Measurements from ENCODE around the gene CHPF2. TPM values are rescaled to one million over a fixed set of nuclear protein-coding genes. Genes with fewer than 3 reads are reported as not detected.

CHPF2 gene
- total and polyA plus RNA-seq, 5 experiments from 2014 or later, result 16.8 to 48.6 (median 20.1) TPM

DNA sequence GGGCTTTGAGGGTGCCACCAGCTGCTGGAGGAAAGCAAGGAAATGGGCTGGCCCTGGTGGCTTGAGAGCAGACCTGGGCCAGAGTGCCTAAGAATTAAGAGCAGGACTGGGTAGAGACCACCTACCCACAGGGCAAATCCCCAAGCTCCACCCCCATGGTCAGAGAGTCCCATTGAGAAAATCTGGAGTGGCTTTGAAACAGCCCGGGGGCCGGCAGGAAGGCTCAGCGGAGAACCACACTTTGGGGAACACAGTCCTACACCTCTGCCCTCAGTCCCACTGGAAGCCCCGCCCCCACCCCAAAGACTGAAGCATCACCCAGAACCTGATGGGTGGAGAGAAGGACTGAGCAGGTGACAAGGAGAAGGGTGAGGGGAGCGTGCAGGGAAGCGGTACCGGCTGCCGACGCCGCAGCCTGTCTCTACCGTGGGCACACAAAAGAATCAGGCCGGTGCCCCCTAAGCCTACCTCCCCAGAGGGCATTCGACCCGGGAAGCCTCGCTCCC, 12.6 kb downstream of the CHPF2 start:
- no peaks in the 10 kb centered on the region for H3K9me3 Mint-ChIP-seq
- ATAC-seq (peak; percentile 2 to 7), DNase-seq (no peak)
- POLR2A ChIA-PET, result interaction anchor here (0.6 to 3.6 kb wide), 4 partner anchors 11 to 59 kb away, joined by 3 to 26 read pairs (median 13); partner anchors contain the start of genes ABCF2 and CHPF2
- H3K27ac Mint-ChIP-seq, result peak overlapping the region in 3 of 10 donors; percentile 49 to 75 (median 65)
- peaks cover 0 to 6% (median 0%) of the 10 kb centered on the region in 3 donors for H3K36me3 Mint-ChIP-seq
- peak overlapping the region; percentile 61 to 82 (median 76) for H3K4me3 Mint-ChIP-seq
- peaks cover 0 to 7% (median 0%) of the 10 kb centered on the region in 5 donors for H3K27me3 Mint-ChIP-seq
- peaks cover 17 to 59% (median 47%) of the 10 kb centered on the region in 4 donors for H3K4me1 Mint-ChIP-seq

GRCh38 chr7:151245360-151246101, 13.2 kb downstream of the CHPF2 start:
- peaks cover 0 to 9% (median 0%) of the 10 kb centered on the region in 5 donors for H3K27me3 Mint-ChIP-seq
- POLR2A ChIA-PET, result interaction anchor here (0.6 to 3.6 kb wide), 7 partner anchors 13 to 59 kb away, joined by 3 to 26 read pairs (median 4); partner anchors contain the start of genes ABCF2 and CHPF2
- H3K9me3 Mint-ChIP-seq, result no peaks in the 10 kb centered on the region
- peaks cover 22 to 64% (median 53%) of the 10 kb centered on the region in 4 donors for H3K4me1 Mint-ChIP-seq
- peaks cover 0 to 1% (median 0%) of the 10 kb centered on the region in 3 donors for H3K36me3 Mint-ChIP-seq
- peak; percentile 75 to 78 for ATAC-seq
- DNase-seq, result peak; percentile 64 to 86 (median 77)
- peak overlapping the region; percentile 61 to 82 (median 76) for H3K4me3 Mint-ChIP-seq
- no peak overlapping the region for H3K27ac Mint-ChIP-seq

- ATAC-seq (no peak), DNase-seq (no peak)
- POLR2A ChIA-PET, result interaction anchor here (0.6 to 1.4 kb wide), 5 partner anchors 13 to 57 kb away, joined by 3 to 4 read pairs (median 4); partner anchors contain the start of gene CHPF2
- H3K27ac Mint-ChIP-seq, result peak overlapping the region in 1 of 10 donors; percentile 56
- H3K9me3 Mint-ChIP-seq, result no peaks in the 10 kb centered on the region
- peaks cover 29 to 72% (median 60%) of the 10 kb centered on the region in 4 donors for H3K4me1 Mint-ChIP-seq
- no peaks in the 10 kb centered on the region for H3K36me3 Mint-ChIP-seq
- H3K4me3 Mint-ChIP-seq, result peak overlapping the region in 9 of 10 donors; percentile 52 to 83 (median 72)
- H3K27me3 Mint-ChIP-seq, result peaks cover 0 to 16% (median 0%) of the 10 kb centered on the region in 5 donors
These were observed 14.0 kb downstream of the CHPF2 start for GRCh38 chr7:151246102-151246850.

DNA sequence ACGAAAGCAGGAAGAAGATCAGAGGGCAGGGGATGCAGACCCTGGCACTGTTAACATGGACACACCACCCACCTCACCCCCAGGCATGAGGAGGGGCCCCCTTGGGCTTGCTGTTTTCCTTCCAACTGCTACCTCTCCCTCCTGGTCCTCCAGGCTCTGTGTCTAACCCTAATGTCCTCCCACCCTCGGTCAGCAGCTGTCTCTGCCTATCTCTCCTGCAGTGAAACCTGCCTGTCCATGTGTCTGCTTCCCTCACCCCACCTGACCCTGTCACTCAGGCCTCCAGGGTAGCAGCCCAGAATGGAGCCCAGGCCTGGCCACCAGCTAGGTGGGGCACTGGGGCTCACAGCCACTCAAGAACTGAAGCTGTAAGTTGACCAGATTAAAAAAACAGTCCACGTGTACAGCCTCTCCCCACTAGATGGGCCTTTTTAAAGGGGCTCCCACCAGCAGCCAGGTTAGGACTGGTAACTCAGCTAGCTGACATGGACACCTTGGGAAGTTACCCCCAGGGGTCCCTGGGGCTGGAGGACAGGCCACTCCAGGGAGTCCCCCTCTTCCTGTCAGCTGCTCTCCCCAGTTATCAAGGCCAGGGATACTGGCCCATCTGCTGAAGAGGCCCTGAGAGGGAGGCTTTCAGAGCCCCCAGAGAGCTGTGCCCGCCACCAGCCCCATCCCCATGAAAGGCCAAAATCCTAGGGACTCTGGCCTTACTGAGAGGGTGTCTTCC, 14.7 kb downstream of the CHPF2 start:
- H3K4me3 Mint-ChIP-seq, result peak overlapping the region; percentile 7 to 91 (median 78)
- no peaks in the 10 kb centered on the region for H3K9me3 Mint-ChIP-seq
- H3K4me1 Mint-ChIP-seq, result peaks cover 30 to 75% (median 60%) of the 10 kb centered on the region in 4 donors
- POLR2A ChIA-PET, result interaction anchor here (1.3 to 1.8 kb wide), 3 partner anchors 11 to 14 kb away, joined by 4 to 6 read pairs (median 4); partner anchors contain the start of gene CHPF2
- peak overlapping the region in 2 of 10 donors; percentile 53 to 62 for H3K27ac Mint-ChIP-seq
- no peaks in the 10 kb centered on the region for H3K36me3 Mint-ChIP-seq
- ATAC-seq (no peak), DNase-seq (no peak)
- peaks cover 0 to 16% (median 0%) of the 10 kb centered on the region in 5 donors for H3K27me3 Mint-ChIP-seq

DNA sequence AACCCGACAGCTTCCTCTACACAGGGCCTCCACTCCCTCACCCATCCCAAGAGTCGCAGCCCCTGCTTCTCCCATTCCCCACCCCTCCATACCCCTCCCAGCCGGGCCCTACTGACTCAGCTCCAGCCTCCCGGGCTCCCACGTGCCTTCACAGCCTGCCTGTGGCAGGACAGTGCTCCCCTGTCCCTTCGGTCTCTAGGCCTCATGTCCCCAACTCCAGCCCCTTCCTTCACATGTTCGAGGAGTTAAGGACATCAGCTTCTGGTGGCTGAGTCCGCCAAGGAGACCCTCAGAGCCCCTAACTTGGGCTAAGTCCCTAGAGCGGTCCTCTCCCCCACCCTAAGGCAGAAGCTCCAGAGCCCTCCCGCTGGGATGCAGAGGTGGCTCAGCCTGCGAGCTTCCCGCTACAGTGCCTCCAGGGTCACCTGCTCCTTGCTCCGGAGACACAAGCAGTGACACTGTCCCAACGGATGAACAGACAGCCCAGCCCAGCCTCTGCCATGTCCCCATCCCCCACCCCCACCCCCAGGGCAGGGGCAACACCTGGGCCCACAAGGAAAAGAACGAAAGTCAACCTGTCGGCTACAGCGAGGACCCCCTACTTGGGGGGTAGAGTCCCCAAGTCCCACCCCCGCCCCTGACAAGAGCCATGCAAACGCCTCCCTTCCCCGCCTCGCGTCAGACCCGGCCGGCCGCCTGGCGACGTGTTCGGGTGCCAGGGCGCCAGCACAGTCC, 15.5 kb downstream of the CHPF2 start:
- Mint-ChIP-seq H3K4me3 (peak overlapping the region; percentile 72 to 91 (median 86)), H3K27me3 (peaks cover 0 to 20% (median 0%) of the 10 kb centered on the region in 5 donors), H3K36me3 (no peaks in the 10 kb centered on the region), H3K4me1 (peaks cover 31 to 80% (median 65%) of the 10 kb centered on the region in 4 donors), H3K9me3 (no peaks in the 10 kb centered on the region), H3K27ac (peak overlapping the region in 3 of 10 donors; percentile 37 to 66 (median 62))
- POLR2A ChIA-PET, result interaction anchor here (0.7 to 2.0 kb wide), 5 partner anchors 11 to 30 kb away, joined by 3 to 7 read pairs (median 4); partner anchors contain the start of gene CHPF2
- ATAC-seq (no peak), DNase-seq (no peak)

DNA sequence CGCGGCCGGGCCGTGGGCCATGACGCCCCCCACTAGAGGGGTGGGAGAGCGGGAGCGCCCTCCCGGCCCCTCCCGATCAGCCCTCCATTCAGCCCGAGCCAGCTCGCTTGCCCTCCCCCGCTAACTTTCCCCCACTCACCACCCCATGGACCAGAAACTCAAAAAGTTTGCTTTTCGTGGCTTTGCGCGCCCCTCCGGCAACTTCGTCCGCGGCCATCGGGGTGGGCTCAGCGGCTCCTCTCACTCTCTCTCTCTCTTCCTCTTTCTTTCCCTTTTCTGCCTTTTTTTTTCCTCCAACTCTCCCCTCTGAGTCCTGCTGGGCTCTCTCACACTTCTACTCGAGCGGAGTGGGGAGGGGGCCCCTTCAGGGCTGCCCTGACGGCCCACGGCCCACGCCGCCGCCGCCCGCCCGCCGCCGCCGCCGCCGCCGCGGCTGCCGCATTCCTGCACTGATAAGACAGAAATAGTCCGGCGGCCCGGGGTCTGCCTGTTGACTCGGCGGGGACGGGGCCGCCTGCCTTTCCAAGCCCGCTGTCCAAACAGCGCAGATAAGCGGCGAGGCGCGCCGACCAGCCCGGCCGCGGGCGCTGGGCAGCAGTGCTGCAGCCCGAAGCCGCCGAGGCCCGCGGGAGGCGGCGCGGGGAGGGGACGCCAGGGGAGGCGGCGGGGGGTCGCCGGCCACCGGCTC, 16.2 kb downstream of the CHPF2 start, which contains the start of gene SMARCD3:
TSS of gene SMARCD3 (minus strand) at position 349 of the 688 bp plus-strand sequence. CDS start at position 217, 132 bp downstream.
- no peaks in the 10 kb centered on the region for H3K36me3 Mint-ChIP-seq
- POLR2A ChIA-PET, result interaction anchor here (0.7 to 2.0 kb wide), 3 partner anchors 12 to 29 kb away, joined by 3 to 7 read pairs (median 6); no protein-coding TSS in a partner anchor
- H3K27ac Mint-ChIP-seq, result peak within 1 kb of the TSS in 7 of 10 donors; percentile 2 to 72 (median 42)
- peaks cover 27 to 75% (median 58%) of the 10 kb centered on the region in 4 donors for H3K4me1 Mint-ChIP-seq
- peak within 1 kb of the TSS; percentile 74 to 91 (median 86) for H3K4me3 Mint-ChIP-seq
- H3K27me3 Mint-ChIP-seq, result peaks cover 0 to 22% (median 0%) of the 10 kb centered on the region in 5 donors
- H3K9me3 Mint-ChIP-seq, result no peaks in the 10 kb centered on the region
- ATAC-seq, result peak; percentile 35 to 36
- peak in 4 of 10 donors; percentile 30 to 51 (median 41) for DNase-seq

DNA sequence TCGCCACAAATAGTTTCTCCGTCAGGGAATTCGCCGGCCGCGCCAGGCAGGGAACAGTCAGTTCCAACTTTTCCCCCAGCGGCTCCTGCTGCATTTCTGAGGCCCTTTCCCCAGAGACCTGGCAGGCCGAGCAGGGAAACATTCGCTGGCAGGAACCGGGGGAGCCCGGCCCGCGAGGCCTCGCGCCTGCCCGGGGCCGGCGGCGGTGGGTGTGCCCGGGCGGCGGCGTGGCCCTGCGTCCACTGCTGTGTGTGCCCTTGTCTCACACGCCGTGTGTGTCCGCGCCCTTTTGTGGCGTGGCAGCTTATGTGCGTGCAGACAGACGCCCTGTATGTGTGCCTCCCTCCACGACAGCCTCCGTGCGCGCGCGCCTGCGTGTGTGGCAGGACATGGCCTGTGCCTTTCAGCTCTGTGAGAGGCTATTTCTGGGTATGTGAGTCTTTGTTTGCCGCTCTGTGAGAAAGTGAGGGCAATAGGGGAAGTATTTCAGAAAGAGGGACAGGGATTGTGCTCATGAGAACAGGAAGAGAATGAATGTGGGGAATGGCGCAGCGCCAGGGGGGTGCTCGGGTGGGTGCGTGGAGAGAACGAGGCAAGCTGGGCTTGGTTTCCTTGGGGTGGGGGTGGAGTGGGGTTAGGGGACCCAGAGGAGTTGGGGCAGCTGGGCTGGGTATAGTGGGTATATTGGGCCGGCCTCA, 16.9 kb downstream of the CHPF2 start:
- Mint-ChIP-seq H3K27ac (peak overlapping the region in 5 of 10 donors; percentile 3 to 68 (median 42)), H3K27me3 (peaks cover 0 to 22% (median 0%) of the 10 kb centered on the region in 5 donors), H3K4me1 (peaks cover 25 to 68% (median 51%) of the 10 kb centered on the region in 4 donors), H3K4me3 (peak overlapping the region; percentile 52 to 84 (median 77)), H3K36me3 (no peaks in the 10 kb centered on the region), H3K9me3 (no peaks in the 10 kb centered on the region)
- DNase-seq (peak in 4 of 10 donors; percentile 28 to 74 (median 40)), ATAC-seq (peak; percentile 13 to 17)
- POLR2A ChIA-PET, result interaction anchor here (2.0 kb wide), 1 partner anchor 28 kb away, joined by 7 read pairs; no protein-coding TSS in a partner anchor

DNA sequence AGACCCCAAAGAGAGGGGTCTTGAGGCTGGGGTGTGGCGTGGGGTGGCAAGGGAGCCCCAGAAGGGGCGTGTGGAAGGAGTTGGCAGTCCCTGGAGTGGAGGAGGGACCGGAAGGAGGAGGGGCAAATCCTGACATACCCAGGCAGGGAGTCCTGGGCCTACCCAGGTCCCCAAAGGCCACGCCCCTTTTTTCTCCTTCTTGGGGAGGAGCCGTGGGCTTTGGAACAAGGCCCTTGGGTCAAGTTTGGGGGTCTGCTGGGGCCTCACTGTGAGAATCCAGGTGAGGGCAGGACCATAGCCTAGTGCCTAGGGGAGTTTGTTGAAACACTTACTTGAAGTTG, 17.4 kb downstream of the CHPF2 start:
- no peak for DNase-seq
- Mint-ChIP-seq H3K9me3 (no peaks in the 10 kb centered on the region), H3K27me3 (peaks cover 0 to 22% (median 0%) of the 10 kb centered on the region in 5 donors), H3K27ac (peak overlapping the region in 1 of 10 donors; percentile 68), H3K4me1 (peaks cover 25 to 63% (median 46%) of the 10 kb centered on the region in 4 donors), H3K36me3 (no peaks in the 10 kb centered on the region), H3K4me3 (peak overlapping the region in 9 of 10 donors; percentile 36 to 84 (median 78))
- ATAC-seq, result no peak
- POLR2A ChIA-PET, result interaction anchor here (2.0 kb wide), 1 partner anchor 28 kb away, joined by 7 read pairs; no protein-coding TSS in a partner anchor

- Mint-ChIP-seq H3K36me3 (no peaks in the 10 kb centered on the region), H3K4me3 (peak overlapping the region; percentile 70 to 88 (median 77)), H3K4me1 (peaks cover 25 to 59% (median 43%) of the 10 kb centered on the region in 4 donors), H3K9me3 (no peaks in the 10 kb centered on the region), H3K27ac (peak overlapping the region in 4 of 10 donors; percentile 19 to 83 (median 50)), H3K27me3 (peaks cover 0 to 24% (median 0%) of the 10 kb centered on the region in 5 donors)
- ATAC-seq (no peak), DNase-seq (no peak)
- POLR2A ChIA-PET, result interaction anchor here (1.3 to 1.8 kb wide), 3 partner anchors 7 to 23 kb away, joined by 3 to 7 read pairs (median 4); partner anchors contain the start of genes ABCF2 and CHPF2
These were observed 18.2 kb downstream of the CHPF2 start for GRCh38 chr7:151250181-151251132.
